H1 (cell line): ENCODE data around the gene IL36RN.
"Not testable (repeated sequence)": the region's sequence is repeated elsewhere in the genome, so short reads cannot be mapped to it uniquely, and the experiment has no call there.

Source experiments
- CHD2 ChIP-seq: IDR thresholded peaks from 2 replicates; pipeline ENCODE4 v1.6.1; 2012; ENCODE audit warnings: low read length, improper control_type of control experiment
- EZH2 ChIP-seq: fragments of 200-600 bp; sonication (generic); IDR thresholded peaks from 2 replicates; pipeline ENCODE4 v1.7.1; 2012; ENCODE audit warnings: low read depth, mild to moderate bottlenecking, moderate library complexity, low read length, inconsistent platforms; ENCODE audit not compliant: severe bottlenecking
- POLR2A ChIP-seq, 2 experiments: IDR thresholded peaks; 1 replicate in 1 of 2; 2 replicates in 1 of 2; pipeline ENCODE4 v1.6.1; 2011; ENCODE audit warnings: low read depth in 2 of 2, low read length in 2 of 2, mild to moderate bottlenecking in 2 of 2; ENCODE audit errors: control extremely low read depth in 1 of 2
- RBBP5 ChIP-seq: IDR thresholded peaks from 2 replicates; pipeline ENCODE4 v1.7.1; 2012; ENCODE audit warnings: low read depth, mild to moderate bottlenecking, inconsistent platforms, low read length, moderate library complexity, borderline replicate concordance
- TEAD4 ChIP-seq: IDR thresholded peaks from 2 replicates; pipeline ENCODE4 v1.6.1; 2012; ENCODE audit warnings: low read depth, low read length, inconsistent platforms, mixed read lengths
- ZNF274 ChIP-seq: IDR thresholded peaks from 2 replicates; pipeline ENCODE4 v1.7.0; 2012; ENCODE audit warnings: low read length, borderline replicate concordance; ENCODE audit errors: extremely low read depth
- TF ChIP-seq, protein P1 (sequence below): IDR thresholded peaks from 2 replicates; pipeline ENCODE4 v1.6.1; 2012; ENCODE audit warnings: inconsistent platforms
- TF ChIP-seq, protein P2 (sequence below), 3 experiments: IDR thresholded peaks; 1 replicate in 2 of 3; 2 replicates in 1 of 3; pipeline versions ENCODE4 v1.5.1 to v1.6.1; 2011; ENCODE audit warnings: low read length in 3 of 3, mild to moderate bottlenecking in 3 of 3, inconsistent platforms in 2 of 3, low read depth in 1 of 3, moderate library complexity in 1 of 3; ENCODE audit not compliant: insufficient read depth in 1 of 3; ENCODE audit errors: control extremely low read depth in 1 of 3

DNA sequence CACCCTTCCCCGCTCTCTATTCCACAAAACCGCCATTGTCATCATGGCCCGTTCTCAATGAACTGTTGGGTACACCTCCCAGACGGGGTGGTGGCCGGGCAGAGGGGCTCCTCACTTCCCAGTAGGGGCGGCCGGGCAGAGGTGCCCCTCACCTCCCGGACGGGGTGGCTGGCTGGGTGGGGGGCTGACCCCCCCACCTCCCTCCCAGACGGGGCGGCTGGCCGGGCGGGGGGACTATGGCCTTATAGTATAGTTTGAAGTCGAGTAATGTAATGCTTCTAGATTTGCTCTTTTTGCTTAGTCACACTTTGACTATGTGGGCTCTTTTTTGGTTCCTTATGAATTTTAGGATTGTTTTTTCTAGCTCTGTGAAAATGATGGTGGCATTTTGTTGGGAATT is 37.3 kb downstream of the IL36RN start:
- not testable (repeated sequence) for TF ChIP-seq CHD2; RBBP5; POLR2A (IDR thresholded peaks at IDR 0.05; ENCODE audit: control extremely low read depth in 1 of 2, low read depth in 2 of 2, low read length in 2 of 2); ZNF274; EZH2; TEAD4
- TF ChIP-seq, protein P1, sequence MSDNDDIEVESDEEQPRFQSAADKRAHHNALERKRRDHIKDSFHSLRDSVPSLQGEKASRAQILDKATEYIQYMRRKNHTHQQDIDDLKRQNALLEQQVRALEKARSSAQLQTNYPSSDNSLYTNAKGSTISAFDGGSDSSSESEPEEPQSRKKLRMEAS = not testable (repeated sequence)
- TF ChIP-seq, protein P2, sequence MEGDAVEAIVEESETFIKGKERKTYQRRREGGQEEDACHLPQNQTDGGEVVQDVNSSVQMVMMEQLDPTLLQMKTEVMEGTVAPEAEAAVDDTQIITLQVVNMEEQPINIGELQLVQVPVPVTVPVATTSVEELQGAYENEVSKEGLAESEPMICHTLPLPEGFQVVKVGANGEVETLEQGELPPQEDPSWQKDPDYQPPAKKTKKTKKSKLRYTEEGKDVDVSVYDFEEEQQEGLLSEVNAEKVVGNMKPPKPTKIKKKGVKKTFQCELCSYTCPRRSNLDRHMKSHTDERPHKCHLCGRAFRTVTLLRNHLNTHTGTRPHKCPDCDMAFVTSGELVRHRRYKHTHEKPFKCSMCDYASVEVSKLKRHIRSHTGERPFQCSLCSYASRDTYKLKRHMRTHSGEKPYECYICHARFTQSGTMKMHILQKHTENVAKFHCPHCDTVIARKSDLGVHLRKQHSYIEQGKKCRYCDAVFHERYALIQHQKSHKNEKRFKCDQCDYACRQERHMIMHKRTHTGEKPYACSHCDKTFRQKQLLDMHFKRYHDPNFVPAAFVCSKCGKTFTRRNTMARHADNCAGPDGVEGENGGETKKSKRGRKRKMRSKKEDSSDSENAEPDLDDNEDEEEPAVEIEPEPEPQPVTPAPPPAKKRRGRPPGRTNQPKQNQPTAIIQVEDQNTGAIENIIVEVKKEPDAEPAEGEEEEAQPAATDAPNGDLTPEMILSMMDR (IDR thresholded peaks at IDR 0.05; ENCODE audit: control extremely low read depth in 1 of 3, insufficient read depth in 1 of 3, low read depth in 1 of 3, low read length in 3 of 3) = not testable (repeated sequence)
